Measurements from ENCODE around the gene CORO2B.

GRCh38 chr15:68683026-68683425, 104.2 kb downstream of the CORO2B start:
- TF ChIP-seq PATZ1 (CRISPR knock-in tag; IDR thresholded peaks at IDR 0.05; ENCODE audit: borderline replicate concordance) = no peak
- TF ChIP-seq, protein P1, sequence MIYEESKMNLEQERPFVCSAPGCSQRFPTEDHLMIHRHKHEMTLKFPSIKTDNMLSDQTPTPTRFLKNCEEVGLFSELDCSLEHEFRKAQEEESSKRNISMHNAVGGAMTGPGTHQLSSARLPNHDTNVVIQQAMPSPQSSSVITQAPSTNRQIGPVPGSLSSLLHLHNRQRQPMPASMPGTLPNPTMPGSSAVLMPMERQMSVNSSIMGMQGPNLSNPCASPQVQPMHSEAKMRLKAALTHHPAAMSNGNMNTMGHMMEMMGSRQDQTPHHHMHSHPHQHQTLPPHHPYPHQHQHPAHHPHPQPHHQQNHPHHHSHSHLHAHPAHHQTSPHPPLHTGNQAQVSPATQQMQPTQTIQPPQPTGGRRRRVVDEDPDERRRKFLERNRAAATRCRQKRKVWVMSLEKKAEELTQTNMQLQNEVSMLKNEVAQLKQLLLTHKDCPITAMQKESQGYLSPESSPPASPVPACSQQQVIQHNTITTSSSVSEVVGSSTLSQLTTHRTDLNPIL (CRISPR knock-in tag; IDR thresholded peaks at IDR 0.05; ENCODE audit: low read depth) = no peak
- TF ChIP-seq SNAI2 (CRISPR knock-in tag; IDR thresholded peaks at IDR 0.05) = no peak
- TF ChIP-seq ZNF565 (CRISPR knock-in tag; conservative IDR thresholded peaks at IDR 0.05; ENCODE audit: low read depth) = no peak
- no peak for TF ChIP-seq BACH2 (CRISPR knock-in tag; IDR thresholded peaks at IDR 0.05; ENCODE audit: borderline replicate concordance)
- TF ChIP-seq RARB (CRISPR knock-in tag; IDR thresholded peaks at IDR 0.05) = no peak
- TF ChIP-seq ZFP3 (CRISPR knock-in tag; IDR thresholded peaks at IDR 0.05) = no peak
- no peak for TF ChIP-seq GLIS3 (CRISPR knock-in tag; IDR thresholded peaks at IDR 0.05)
- no peak for TF ChIP-seq ZC3H10 (CRISPR knock-in tag; IDR thresholded peaks at IDR 0.05)
- TF ChIP-seq ARNTL (CRISPR knock-in tag; IDR thresholded peaks at IDR 0.05; ENCODE audit: borderline replicate concordance, low read depth) = no peak
- TF ChIP-seq ZNF8 (CRISPR knock-in tag; IDR thresholded peaks at IDR 0.05) = no peak

Data from SK-N-SH treated with all-trans-retinoic acid at 6 μM for 48 hours (cell line).